ENCODE data around the gene RNF125.

GRCh38 chr18:32093523-32093922 lies 74.9 kb downstream of the RNF125 start:
- TF ChIP-seq, protein P1, sequence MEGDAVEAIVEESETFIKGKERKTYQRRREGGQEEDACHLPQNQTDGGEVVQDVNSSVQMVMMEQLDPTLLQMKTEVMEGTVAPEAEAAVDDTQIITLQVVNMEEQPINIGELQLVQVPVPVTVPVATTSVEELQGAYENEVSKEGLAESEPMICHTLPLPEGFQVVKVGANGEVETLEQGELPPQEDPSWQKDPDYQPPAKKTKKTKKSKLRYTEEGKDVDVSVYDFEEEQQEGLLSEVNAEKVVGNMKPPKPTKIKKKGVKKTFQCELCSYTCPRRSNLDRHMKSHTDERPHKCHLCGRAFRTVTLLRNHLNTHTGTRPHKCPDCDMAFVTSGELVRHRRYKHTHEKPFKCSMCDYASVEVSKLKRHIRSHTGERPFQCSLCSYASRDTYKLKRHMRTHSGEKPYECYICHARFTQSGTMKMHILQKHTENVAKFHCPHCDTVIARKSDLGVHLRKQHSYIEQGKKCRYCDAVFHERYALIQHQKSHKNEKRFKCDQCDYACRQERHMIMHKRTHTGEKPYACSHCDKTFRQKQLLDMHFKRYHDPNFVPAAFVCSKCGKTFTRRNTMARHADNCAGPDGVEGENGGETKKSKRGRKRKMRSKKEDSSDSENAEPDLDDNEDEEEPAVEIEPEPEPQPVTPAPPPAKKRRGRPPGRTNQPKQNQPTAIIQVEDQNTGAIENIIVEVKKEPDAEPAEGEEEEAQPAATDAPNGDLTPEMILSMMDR (IDR thresholded peaks at IDR 0.05): no peak
- no peak for TF ChIP-seq POLR2A (IDR thresholded peaks at IDR 0.05)

Data from right lobe of liver (tissue), 4 donors.